Ovary (tissue), 3 donors: ENCODE measurements around the gene NCKAP1.

Source experiments
- POLR2A ChIP-seq: fragments of 450-650 bp; IDR thresholded peaks from one replicate; pipeline ENCODE4 v1.6.1; 2017; ENCODE audit warnings: antibody characterized with exemption, mild to moderate bottlenecking, moderate library complexity
- TF ChIP-seq, protein P1 (sequence below), 3 donors: fragments of 450-650 bp in 2 of 3; fragments of 200-600 bp in 1 of 3; IDR thresholded peaks; one replicate each; pipeline versions ENCODE4 v1.5.1 to v1.8.0; 2016 to 2022; ENCODE audit warnings: antibody characterized with exemption in 3 of 3, mild to moderate bottlenecking in 1 of 3
- donor health status: DM: no; HTN: no; CAD: no.

DNA sequence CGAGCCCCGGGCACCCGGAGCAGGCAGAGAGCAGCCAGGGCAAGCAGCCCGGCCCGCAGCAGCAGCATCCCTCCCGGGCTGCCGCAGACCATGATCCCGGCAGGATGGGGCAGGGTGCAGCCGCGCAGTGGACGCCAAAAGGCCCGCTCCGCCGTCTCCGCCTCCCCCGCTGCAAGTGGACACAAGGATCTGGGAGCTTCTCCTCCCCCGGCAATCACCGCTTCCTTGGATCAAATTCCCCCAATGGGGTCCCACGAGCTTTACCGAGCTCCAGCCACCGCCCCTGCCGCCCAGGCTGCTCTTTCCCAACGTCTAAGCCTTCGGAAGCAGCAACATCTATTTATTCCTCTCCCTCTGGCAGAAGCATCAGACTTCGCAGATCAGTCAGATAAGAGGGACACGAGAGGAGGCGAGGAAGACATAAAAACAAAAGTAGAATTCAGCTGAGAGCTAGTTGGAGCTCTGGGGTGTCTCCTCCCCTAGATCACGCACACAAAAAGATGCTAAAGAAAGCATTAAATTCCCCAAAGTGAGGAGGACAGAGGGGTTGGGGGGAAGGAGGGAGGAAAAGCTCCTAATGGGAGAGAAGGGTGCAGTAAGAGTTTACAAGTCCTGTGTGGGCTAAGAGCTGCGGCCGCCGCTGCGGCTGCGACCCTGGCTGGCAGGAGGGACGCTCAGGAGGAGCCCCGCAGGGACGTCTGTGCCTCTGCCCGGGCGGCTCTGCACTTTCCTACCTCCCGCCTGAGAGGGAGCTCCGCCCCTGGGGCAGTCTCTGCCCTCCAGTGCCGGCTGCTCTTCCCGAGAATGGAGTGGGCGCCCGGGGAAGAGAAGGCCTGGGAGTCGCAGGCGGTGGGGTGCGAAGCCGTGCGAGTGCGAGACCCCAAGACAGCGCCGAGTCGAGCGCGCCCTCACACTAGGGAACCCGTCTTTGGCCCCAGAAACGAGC is 171.5 kb downstream of the NCKAP1 start, which contains the start of gene FRZB:
- TF ChIP-seq, protein P1, sequence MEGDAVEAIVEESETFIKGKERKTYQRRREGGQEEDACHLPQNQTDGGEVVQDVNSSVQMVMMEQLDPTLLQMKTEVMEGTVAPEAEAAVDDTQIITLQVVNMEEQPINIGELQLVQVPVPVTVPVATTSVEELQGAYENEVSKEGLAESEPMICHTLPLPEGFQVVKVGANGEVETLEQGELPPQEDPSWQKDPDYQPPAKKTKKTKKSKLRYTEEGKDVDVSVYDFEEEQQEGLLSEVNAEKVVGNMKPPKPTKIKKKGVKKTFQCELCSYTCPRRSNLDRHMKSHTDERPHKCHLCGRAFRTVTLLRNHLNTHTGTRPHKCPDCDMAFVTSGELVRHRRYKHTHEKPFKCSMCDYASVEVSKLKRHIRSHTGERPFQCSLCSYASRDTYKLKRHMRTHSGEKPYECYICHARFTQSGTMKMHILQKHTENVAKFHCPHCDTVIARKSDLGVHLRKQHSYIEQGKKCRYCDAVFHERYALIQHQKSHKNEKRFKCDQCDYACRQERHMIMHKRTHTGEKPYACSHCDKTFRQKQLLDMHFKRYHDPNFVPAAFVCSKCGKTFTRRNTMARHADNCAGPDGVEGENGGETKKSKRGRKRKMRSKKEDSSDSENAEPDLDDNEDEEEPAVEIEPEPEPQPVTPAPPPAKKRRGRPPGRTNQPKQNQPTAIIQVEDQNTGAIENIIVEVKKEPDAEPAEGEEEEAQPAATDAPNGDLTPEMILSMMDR (IDR thresholded peaks at IDR 0.05), result no peak
- TF ChIP-seq POLR2A, result no peak
